GM12878 (cell line): Measurements from ENCODE around the gene RIMS3. TPM values are rescaled to one million over a fixed set of nuclear protein-coding genes. Genes with fewer than 3 reads are reported as not detected.

Source experiments
- ATAC-seq: fragments of 200-7000 bp; cut with Tn5 transposase; 3 replicates; pipeline ENCODE4 v1.9.1; 2020; ENCODE audit warnings: mild to moderate bottlenecking, moderate library complexity
- BruUV-seq: library from RNA; stranded (reverse); fragments of 400-500 nt; replicated peaks from 2 replicates; lab custom pipeline; 2021; lab: Mats Ljungman, UMichigan
- CTCF ChIA-PET: fragments of 300-600 bp; sonication (Branson Sonifier 250); formaldehyde crosslinking; extraction: SDS; loops from one replicate; lab custom pipeline; 2021; ENCODE audit warnings: inconsistent platforms; lab: Yijun Ruan, JAX
- POLR2A ChIA-PET: fragments of 350-600 bp; formaldehyde crosslinking; extraction: SDS; loops from one replicate; lab custom pipeline; 2021; ENCODE audit warnings: inconsistent platforms; lab: Charles Lee
- RAD21 ChIA-PET: fragments of 300-600 bp; sonication (Branson Sonifier 250); formaldehyde crosslinking; loops from one replicate; lab custom pipeline; 2023; ENCODE audit warnings: antibody characterized with exemption; ENCODE audit not compliant: unreplicated experiment; lab: Charles Lee
- SMC1A ChIA-PET: fragments of 300-600 bp; sonication (Branson Sonifier 250); formaldehyde crosslinking; loops from one replicate; lab custom pipeline; 2023; ENCODE audit not compliant: unreplicated experiment, uncharacterized antibody; lab: Charles Lee
- DNase-seq: peaks from one replicate; pipeline ENCODE4 v3.0.0-alpha.2; 2011; ENCODE audit warnings: low read depth, low spot score
- FAIRE-seq: peaks from 3 replicates; lab custom pipeline; 2011; peaks lifted over from hg19 to GRCh38; lab: Jason Lieb, UNC
- H2AFZ ChIP-seq: 2 replicates; pipeline ENCODE4 v1.6.0; 2011; ENCODE audit warnings: low read depth, low read length, control low read depth; ENCODE audit not compliant: control insufficient read depth
- H3K27ac ChIP-seq: 2 replicates; pipeline ENCODE4 v1.5.1; 2011; ENCODE audit warnings: control low read depth; ENCODE audit not compliant: control insufficient read depth, insufficient read depth
- H3K27me3 ChIP-seq, 2 experiments: replicated peaks in 1 of 2; 2 replicates each; pipeline versions ENCODE4 v1.6.0 to v1.6.1; 2011; ENCODE audit warnings: low read length in 1 of 2; ENCODE audit not compliant: control insufficient read depth in 2 of 2, insufficient read depth in 2 of 2
- H3K36me3 ChIP-seq, 2 experiments: 2 replicates each; pipeline ENCODE4 v1.5.1; 2011; ENCODE audit warnings: low read length in 1 of 2; ENCODE audit not compliant: control insufficient read depth in 2 of 2, insufficient read depth in 2 of 2
- H3K4me1 ChIP-seq: 2 replicates; pipeline ENCODE4 v1.6.1; 2011; ENCODE audit warnings: mild to moderate bottlenecking, low read length, moderate library complexity, mixed read lengths; ENCODE audit not compliant: control insufficient read depth, insufficient read depth
- H3K4me2 ChIP-seq: 2 replicates; pipeline ENCODE4 v1.6.0; 2011; ENCODE audit warnings: control low read depth; ENCODE audit not compliant: control insufficient read depth, insufficient read depth
- H3K4me3 ChIP-seq: fragments of 200-600 bp; sonication (generic); 2 replicates; pipeline ENCODE4 v1.5.1; 2016
- H3K79me2 ChIP-seq: 2 replicates; pipeline ENCODE4 v1.6.0; 2011; ENCODE audit warnings: low read length; ENCODE audit not compliant: control insufficient read depth, insufficient read depth
- H3K9ac ChIP-seq: 2 replicates; pipeline ENCODE4 v1.8.0; 2011; ENCODE audit warnings: low read length, control low read depth, mixed read lengths; ENCODE audit not compliant: control insufficient read depth, insufficient read depth
- H3K9me3 ChIP-seq: replicated peaks from 3 replicates; pipeline ENCODE4 v1.5.1; 2011; ENCODE audit warnings: mild to moderate bottlenecking, low read length; ENCODE audit not compliant: control insufficient read depth, insufficient read depth
- H4K20me1 ChIP-seq: 2 replicates; pipeline ENCODE4 v1.6.0; 2011; ENCODE audit not compliant: control insufficient read depth, insufficient read depth
- ATF2 ChIP-seq: IDR thresholded peaks from 2 replicates; pipeline ENCODE4 v1.6.1; 2012; ENCODE audit warnings: low read length, inconsistent platforms
- ATF7 ChIP-seq: fragments of 450-650 bp; IDR thresholded peaks from 2 replicates; pipeline ENCODE4 v1.6.1; 2016; ENCODE audit warnings: low read depth, mild to moderate bottlenecking
- BACH1 ChIP-seq: fragments of 450-650 bp; IDR thresholded peaks from 2 replicates; pipeline ENCODE4 v1.6.1; 2017; ENCODE audit warnings: mild to moderate bottlenecking, borderline replicate concordance
- BHLHE40 ChIP-seq, 2 experiments: fragments of 450-650 bp in 1 of 2; IDR thresholded peaks; 2 replicates each; pipeline ENCODE4 v1.6.1; 2011 to 2017; ENCODE audit warnings: low read depth in 2 of 2, borderline replicate concordance in 1 of 2, improper control_type of control experiment in 1 of 2, low read length in 1 of 2, mild to moderate bottlenecking in 1 of 2
- CEBPB ChIP-seq, 2 experiments: fragments of 150-350 bp in 1 of 2; IDR thresholded peaks; 2 replicates each; pipeline ENCODE4 v1.6.1; 2012 to 2014; ENCODE audit warnings: low read depth in 2 of 2, low read length in 2 of 2, borderline replicate concordance in 1 of 2, inconsistent platforms in 1 of 2
- CHD1 ChIP-seq: IDR thresholded peaks from 2 replicates; pipeline ENCODE4 v1.6.1; 2012; ENCODE audit warnings: low read depth, low read length, improper control_type of control experiment
- CHD2 ChIP-seq: IDR thresholded peaks from 2 replicates; pipeline ENCODE4 v1.6.1; 2011; ENCODE audit warnings: low read depth, low read length, improper control_type of control experiment, borderline replicate concordance
- FOXM1 ChIP-seq: IDR thresholded peaks from 2 replicates; pipeline ENCODE4 v1.6.1; 2012; ENCODE audit warnings: low read depth, mild to moderate bottlenecking, inconsistent platforms, low read length, moderate library complexity
- HDGF ChIP-seq: fragments of 450-650 bp; IDR thresholded peaks from 2 replicates; pipeline ENCODE4 v1.6.1; 2016; ENCODE audit warnings: antibody characterized with exemption
- IRF4 ChIP-seq: IDR thresholded peaks from 2 replicates; pipeline ENCODE4 v1.6.1; 2011; ENCODE audit warnings: low read depth, low read length
- JUND ChIP-seq: IDR thresholded peaks from 2 replicates; pipeline ENCODE4 v1.6.1; 2012; ENCODE audit warnings: low read depth, mild to moderate bottlenecking, low read length, improper control_type of control experiment, moderate library complexity
- MEF2B ChIP-seq: fragments of 450-650 bp; IDR thresholded peaks from 2 replicates; pipeline ENCODE4 v1.6.1; 2018; ENCODE audit warnings: mild to moderate bottlenecking, moderate library complexity; ENCODE audit not compliant: partially characterized antibody, poor library complexity, severe bottlenecking
- MLLT1 ChIP-seq: fragments of 450-650 bp; IDR thresholded peaks from 2 replicates; pipeline ENCODE4 v1.6.1; 2016; ENCODE audit warnings: mild to moderate bottlenecking
- POU2F2 ChIP-seq: IDR thresholded peaks from 3 replicates; pipeline ENCODE4 v1.6.1; 2011; ENCODE audit warnings: low read depth, mild to moderate bottlenecking, low read length, borderline replicate concordance
- SMAD1 ChIP-seq: fragments of 450-650 bp; IDR thresholded peaks from 2 replicates; pipeline ENCODE4 v1.6.1; 2018; ENCODE audit warnings: mild to moderate bottlenecking, low read depth; ENCODE audit not compliant: partially characterized antibody
- SMARCA5 ChIP-seq: fragments of 450-650 bp; IDR thresholded peaks from 2 replicates; pipeline ENCODE4 v1.6.1; 2017; ENCODE audit warnings: mild to moderate bottlenecking
- SPI1 ChIP-seq: IDR thresholded peaks from 2 replicates; pipeline ENCODE4 v1.6.1; 2011; ENCODE audit warnings: low read depth, mild to moderate bottlenecking, low read length, moderate library complexity, borderline replicate concordance; ENCODE audit not compliant: insufficient read depth
- ZBTB4 ChIP-seq: fragments of 450-650 bp; formaldehyde crosslinking; IDR thresholded peaks from 2 replicates; pipeline ENCODE4 v1.4.0; 2022; ENCODE audit warnings: mild to moderate bottlenecking, moderate library complexity
- ZSCAN29 ChIP-seq: fragments of 450-650 bp; IDR thresholded peaks from 2 replicates; pipeline ENCODE4 v1.6.1; 2017; ENCODE audit warnings: mild to moderate bottlenecking, moderate library complexity
- WGBS: methylation state at CpG from one replicate; pipeline ENCODE4 v1.1.6; 2016; ENCODE audit warnings: low lambda C conversion rate; ENCODE audit not compliant: insufficient replicate concordance, insufficient coverage; ENCODE audit errors: missing lambda C conversion rate; 5-methylcytosine and 5-hydroxymethylcytosine counted together
- in situ Hi-C: fragments of 300-500 bp; cut with MboI; formaldehyde crosslinking; loops from 9 replicates; pipeline ENCODE4 v1.14.3; 2018; ENCODE audit warnings: mixed read lengths
- intact Hi-C: fragments of 100-400 bp; cut with micrococcal nuclease; formaldehyde crosslinking; loops from one replicate; pipeline ENCODE4 v1.14.2; 2022; ENCODE audit not compliant: unreplicated experiment
- polyA plus RNA-seq, 11 experiments: library from polyadenylated mRNA; depleted of rRNA in 4 of 11; unstranded in 6 of 11; stranded (reverse) in 5 of 11; fragments of >200 nt; fragmentation: Nextera tagmentation in 4 of 11; fragmentation: Illumina TruSeq in 1 of 11; extraction: Ambion mirVana in 4 of 11; extraction: Trizol in 1 of 11; gene quantifications; 1 replicate in 1 of 11; 2 replicates in 10 of 11; pipeline versions ENCODE4 v1.2.1 to v1.2.3, GENCODE V29; 2011 to 2016; ENCODE audit warnings: inconsistent platforms in 2 of 11, missing spikeins in 2 of 11, low read depth in 1 of 11
- total RNA-seq, 4 experiments: library from RNA; depleted of rRNA in 3 of 4; stranded (reverse); fragments of >200 nt in 3 of 4; fragmentation: Illumina TruSeq in 1 of 4; extraction: Trizol in 1 of 4; gene quantifications; 2 replicates each; pipeline versions ENCODE4 v1.2.1 to v1.2.3, GENCODE V29; 2013 to 2021

RIMS3 gene
- total and polyA plus RNA-seq, 10 of the 15 experiments (the other 5 are each of a cell fraction or from before 2014, with no cell fraction given) = 0.02 to 4.7 (median 0.39) TPM

GRCh38 chr1:40652979-40653378, 12.5 kb downstream of the RIMS3 start (continued):
- no peak for TF ChIP-seq ZBTB4 (CRISPR knock-in tag)
- TF ChIP-seq ZSCAN29 = no peak
- no peak for TF ChIP-seq JUND
- TF ChIP-seq FOXM1 = no peak

GRCh38 chr1:40652468-40652867, 13.0 kb downstream of the RIMS3 start:
- CTCF ChIA-PET = no interaction called here
- no peaks in the 10 kb centered on the region for H3K27me3 ChIP-seq
- in situ Hi-C loops (no loop called here), intact Hi-C loops (no loop called here)
- no peak overlapping the region for H2AFZ ChIP-seq
- ATAC-seq (no peak), FAIRE-seq (no peak), DNase-seq (no peak)
- no peak overlapping the region for H3K4me3 ChIP-seq
- H3K79me2 ChIP-seq = no peaks in the 10 kb centered on the region
- no peaks in the 10 kb centered on the region for H3K9me3 ChIP-seq
- H3K27ac ChIP-seq = no peak overlapping the region
- H4K20me1 ChIP-seq = no peaks in the 10 kb centered on the region
- WGBS = 49% methylated on average over 5 of the region's 5 CpGs
- H3K4me2 ChIP-seq = no peak overlapping the region
- no peaks in the 10 kb centered on the region for H3K36me3 ChIP-seq
- H3K9ac ChIP-seq = no peak overlapping the region
- BruUV-seq = no TSS peak
- POLR2A ChIA-PET = no interaction called here
- SMC1A ChIA-PET = no interaction called here
- no peaks in the 10 kb centered on the region for H3K4me1 ChIP-seq
- RAD21 ChIA-PET = no interaction called here
- TF ChIP-seq IRF4 (no peak), CHD1 (no peak), SMAD1 (no peak), POU2F2 (no peak), ATF7 (no peak), CEBPB (IDR thresholded peaks at IDR 0.05; ENCODE audit: borderline replicate concordance in 1 of 2, low read depth in 2 of 2, low read length in 2 of 2) (no peak), ATF2 (no peak), CHD2 (no peak), MLLT1 (no peak), BACH1 (no peak), SPI1 (no peak), MEF2B (no peak), BHLHE40 (IDR thresholded peaks at IDR 0.05; ENCODE audit: borderline replicate concordance in 1 of 2, low read depth in 2 of 2, low read length in 1 of 2) (no peak), SMARCA5 (no peak), HDGF (no peak)
